HepG2 (cell line): Measurements from ENCODE around the gene ASB16. TPM values are rescaled to one million over a fixed set of nuclear protein-coding genes. Genes with fewer than 3 reads are reported as not detected.

Experiments
- CCDC6 ChIP-seq: sonication (generic); formaldehyde crosslinking; IDR thresholded peaks from 2 replicates; pipeline ENCODE4 v1.8.1; 2022; ENCODE audit warnings: mild to moderate bottlenecking, missing genetic modification reagents, moderate library complexity
- HCFC1 ChIP-seq: fragments of 150-350 bp; IDR thresholded peaks from 2 replicates; pipeline ENCODE4 v1.6.1; 2014; ENCODE audit warnings: low read depth, low read length
- KLF6 ChIP-seq: IDR thresholded peaks from 2 replicates; pipeline ENCODE4 v1.8.0; 2016; ENCODE audit warnings: missing biosample characterization, missing genetic modification reagents
- ZFYVE20 ChIP-seq: sonication (generic); formaldehyde crosslinking; IDR thresholded peaks from 2 replicates; pipeline ENCODE4 v1.8.0; 2023; ENCODE audit warnings: low read depth, mild to moderate bottlenecking, moderate library complexity, missing genetic modification reagents, borderline replicate concordance
- ZNF207 ChIP-seq: fragments of 450-650 bp; IDR thresholded peaks from 2 replicates; pipeline ENCODE4 v1.6.1; 2016; ENCODE audit warnings: antibody characterized with exemption, borderline replicate concordance
- ZNF343 ChIP-seq: sonication (generic); formaldehyde crosslinking; IDR thresholded peaks from 2 replicates; pipeline ENCODE4 v1.4.0; 2020; ENCODE audit warnings: mild to moderate bottlenecking, missing genetic modification reagents
- ZNF430 ChIP-seq: sonication (generic); formaldehyde crosslinking; IDR thresholded peaks from 2 replicates; pipeline ENCODE4 v1.9.0; 2021; ENCODE audit warnings: mild to moderate bottlenecking, missing genetic modification reagents
- ZNF510 ChIP-seq: sonication (generic); formaldehyde crosslinking; IDR thresholded peaks from 2 replicates; pipeline ENCODE4 v1.4.0; 2020; ENCODE audit warnings: low read depth, mild to moderate bottlenecking, missing genetic modification reagents
- ZNF746 ChIP-seq: sonication (generic); formaldehyde crosslinking; IDR thresholded peaks from 2 replicates; pipeline ENCODE4 v1.8.0; 2022; ENCODE audit warnings: mild to moderate bottlenecking, missing genetic modification reagents
- polyA plus RNA-seq, 8 experiments: library from polyadenylated mRNA; depleted of rRNA in 3 of 8; stranded (reverse) in 7 of 8; unstranded in 1 of 8; fragments of >200 nt; fragmentation: Illumina TruSeq in 4 of 8; extraction: Trizol in 4 of 8; gene quantifications; 2 replicates each; pipeline versions ENCODE4 v1.2.1 to v1.2.3, GENCODE V29; 2011 to 2016; ENCODE audit warnings: low read depth in 4 of 8, missing spikeins in 1 of 8, mixed read lengths in 1 of 8; ENCODE audit not compliant: insufficient read depth in 1 of 8
- total RNA-seq, 5 experiments: library from RNA; depleted of rRNA; stranded (reverse); fragments of >200 nt; fragmentation: Illumina TruSeq; extraction: Trizol; gene quantifications; 2 replicates each; pipeline ENCODE4 v1.2.3, GENCODE V29; 2016; ENCODE audit warnings: low read depth in 1 of 5
- TF ChIP-seq, protein P1 (sequence below): sonication (generic); formaldehyde crosslinking; IDR thresholded peaks from 2 replicates; pipeline ENCODE4 v1.5.0; 2020; ENCODE audit warnings: missing genetic modification reagents
- TF ChIP-seq, protein P2 (sequence below): sonication (generic); formaldehyde crosslinking; IDR thresholded peaks from 2 replicates; pipeline ENCODE4 v1.4.0; 2020; ENCODE audit warnings: low read depth, mild to moderate bottlenecking, missing genetic modification reagents
- TF ChIP-seq, protein P3 (sequence below): sonication (generic); formaldehyde crosslinking; IDR thresholded peaks from 2 replicates; pipeline ENCODE4 v1.4.0; 2020; ENCODE audit warnings: mild to moderate bottlenecking, missing genetic modification reagents
- TF ChIP-seq, protein P4 (sequence below): sonication (generic); formaldehyde crosslinking; IDR thresholded peaks from 2 replicates; pipeline ENCODE4 v1.8.1; 2023; ENCODE audit warnings: mild to moderate bottlenecking, missing genetic modification reagents
- TF ChIP-seq, protein P5 (sequence below): sonication (generic); formaldehyde crosslinking; IDR thresholded peaks from 2 replicates; pipeline ENCODE4 v1.4.0; 2020; ENCODE audit warnings: missing genetic modification reagents; ENCODE audit errors: not compliant biosample characterization
- TF ChIP-seq, protein P6 (sequence below): sonication (generic); formaldehyde crosslinking; IDR thresholded peaks from 2 replicates; pipeline ENCODE4 v1.8.0; 2022; ENCODE audit warnings: missing genetic modification reagents, mild to moderate bottlenecking, moderate library complexity, borderline replicate concordance

ASB16 gene
- total and polyA plus RNA-seq, 2 of the 13 experiments (the other 11 are each of a cell fraction or from before 2014, with no cell fraction given), result 0.07 TPM; not detected in 1

DNA sequence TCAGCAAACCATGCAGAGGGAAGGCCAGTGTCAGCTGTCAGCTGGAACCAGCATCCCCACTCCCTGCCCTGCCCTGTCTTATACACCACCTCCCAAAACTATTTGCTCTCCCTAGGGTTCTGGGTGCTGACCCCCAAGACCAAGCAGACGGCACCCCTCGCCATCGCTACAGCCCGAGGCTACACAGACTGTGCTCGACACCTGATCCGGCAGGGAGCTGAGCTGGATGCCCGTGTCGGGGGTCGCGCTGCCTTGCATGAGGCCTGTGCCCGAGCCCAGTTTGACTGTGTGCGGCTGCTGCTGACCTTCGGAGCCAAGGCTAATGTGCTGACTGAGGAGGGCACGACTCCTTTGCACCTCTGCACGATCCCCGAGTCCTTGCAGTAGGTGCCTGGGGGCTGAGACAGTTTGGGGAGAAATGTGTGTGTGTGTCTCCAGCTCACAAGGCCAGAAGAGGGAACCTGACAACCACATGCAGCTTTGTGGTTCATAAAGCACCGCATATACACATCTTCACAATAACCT, 1.5 kb downstream of the ASB16 start (continued):
- TF ChIP-seq, protein P1, sequence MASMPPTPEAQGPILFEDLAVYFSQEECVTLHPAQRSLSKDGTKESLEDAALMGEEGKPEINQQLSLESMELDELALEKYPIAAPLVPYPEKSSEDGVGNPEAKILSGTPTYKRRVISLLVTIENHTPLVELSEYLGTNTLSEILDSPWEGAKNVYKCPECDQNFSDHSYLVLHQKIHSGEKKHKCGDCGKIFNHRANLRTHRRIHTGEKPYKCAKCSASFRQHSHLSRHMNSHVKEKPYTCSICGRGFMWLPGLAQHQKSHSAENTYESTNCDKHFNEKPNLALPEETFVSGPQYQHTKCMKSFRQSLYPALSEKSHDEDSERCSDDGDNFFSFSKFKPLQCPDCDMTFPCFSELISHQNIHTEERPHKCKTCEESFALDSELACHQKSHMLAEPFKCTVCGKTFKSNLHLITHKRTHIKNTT (CRISPR knock-in tag), result no peak
- no peak for TF ChIP-seq HCFC1
- TF ChIP-seq CCDC6 (CRISPR knock-in tag), result no peak
- TF ChIP-seq, protein P2, sequence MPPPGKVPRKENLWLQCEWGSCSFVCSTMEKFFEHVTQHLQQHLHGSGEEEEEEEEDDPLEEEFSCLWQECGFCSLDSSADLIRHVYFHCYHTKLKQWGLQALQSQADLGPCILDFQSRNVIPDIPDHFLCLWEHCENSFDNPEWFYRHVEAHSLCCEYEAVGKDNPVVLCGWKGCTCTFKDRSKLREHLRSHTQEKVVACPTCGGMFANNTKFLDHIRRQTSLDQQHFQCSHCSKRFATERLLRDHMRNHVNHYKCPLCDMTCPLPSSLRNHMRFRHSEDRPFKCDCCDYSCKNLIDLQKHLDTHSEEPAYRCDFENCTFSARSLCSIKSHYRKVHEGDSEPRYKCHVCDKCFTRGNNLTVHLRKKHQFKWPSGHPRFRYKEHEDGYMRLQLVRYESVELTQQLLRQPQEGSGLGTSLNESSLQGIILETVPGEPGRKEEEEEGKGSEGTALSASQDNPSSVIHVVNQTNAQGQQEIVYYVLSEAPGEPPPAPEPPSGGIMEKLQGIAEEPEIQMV (CRISPR knock-in tag), result no peak
- TF ChIP-seq, protein P3, sequence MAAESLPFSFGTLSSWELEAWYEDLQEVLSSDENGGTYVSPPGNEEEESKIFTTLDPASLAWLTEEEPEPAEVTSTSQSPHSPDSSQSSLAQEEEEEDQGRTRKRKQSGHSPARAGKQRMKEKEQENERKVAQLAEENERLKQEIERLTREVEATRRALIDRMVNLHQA (CRISPR knock-in tag), result no peak
- TF ChIP-seq, protein P4, sequence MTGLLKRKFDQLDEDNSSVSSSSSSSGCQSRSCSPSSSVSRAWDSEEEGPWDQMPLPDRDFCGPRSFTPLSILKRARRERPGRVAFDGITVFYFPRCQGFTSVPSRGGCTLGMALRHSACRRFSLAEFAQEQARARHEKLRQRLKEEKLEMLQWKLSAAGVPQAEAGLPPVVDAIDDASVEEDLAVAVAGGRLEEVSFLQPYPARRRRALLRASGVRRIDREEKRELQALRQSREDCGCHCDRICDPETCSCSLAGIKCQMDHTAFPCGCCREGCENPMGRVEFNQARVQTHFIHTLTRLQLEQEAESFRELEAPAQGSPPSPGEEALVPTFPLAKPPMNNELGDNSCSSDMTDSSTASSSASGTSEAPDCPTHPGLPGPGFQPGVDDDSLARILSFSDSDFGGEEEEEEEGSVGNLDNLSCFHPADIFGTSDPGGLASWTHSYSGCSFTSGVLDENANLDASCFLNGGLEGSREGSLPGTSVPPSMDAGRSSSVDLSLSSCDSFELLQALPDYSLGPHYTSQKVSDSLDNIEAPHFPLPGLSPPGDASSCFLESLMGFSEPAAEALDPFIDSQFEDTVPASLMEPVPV (CRISPR knock-in tag), result peak; percentile 65; the same call in 1 of the 2 replicates
- TF ChIP-seq, protein P5, sequence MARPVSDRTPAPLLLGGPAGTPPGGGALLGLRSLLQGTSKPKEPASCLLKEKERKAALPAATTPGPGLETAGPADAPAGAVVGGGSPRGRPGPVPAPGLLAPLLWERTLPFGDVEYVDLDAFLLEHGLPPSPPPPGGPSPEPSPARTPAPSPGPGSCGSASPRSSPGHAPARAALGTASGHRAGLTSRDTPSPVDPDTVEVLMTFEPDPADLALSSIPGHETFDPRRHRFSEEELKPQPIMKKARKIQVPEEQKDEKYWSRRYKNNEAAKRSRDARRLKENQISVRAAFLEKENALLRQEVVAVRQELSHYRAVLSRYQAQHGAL (CRISPR knock-in tag), result no peak
- TF ChIP-seq ZFYVE20 (CRISPR knock-in tag), result no peak
- TF ChIP-seq ZNF510 (CRISPR knock-in tag), result no peak
- TF ChIP-seq ZNF430 (CRISPR knock-in tag), result no peak
- TF ChIP-seq, protein P6, sequence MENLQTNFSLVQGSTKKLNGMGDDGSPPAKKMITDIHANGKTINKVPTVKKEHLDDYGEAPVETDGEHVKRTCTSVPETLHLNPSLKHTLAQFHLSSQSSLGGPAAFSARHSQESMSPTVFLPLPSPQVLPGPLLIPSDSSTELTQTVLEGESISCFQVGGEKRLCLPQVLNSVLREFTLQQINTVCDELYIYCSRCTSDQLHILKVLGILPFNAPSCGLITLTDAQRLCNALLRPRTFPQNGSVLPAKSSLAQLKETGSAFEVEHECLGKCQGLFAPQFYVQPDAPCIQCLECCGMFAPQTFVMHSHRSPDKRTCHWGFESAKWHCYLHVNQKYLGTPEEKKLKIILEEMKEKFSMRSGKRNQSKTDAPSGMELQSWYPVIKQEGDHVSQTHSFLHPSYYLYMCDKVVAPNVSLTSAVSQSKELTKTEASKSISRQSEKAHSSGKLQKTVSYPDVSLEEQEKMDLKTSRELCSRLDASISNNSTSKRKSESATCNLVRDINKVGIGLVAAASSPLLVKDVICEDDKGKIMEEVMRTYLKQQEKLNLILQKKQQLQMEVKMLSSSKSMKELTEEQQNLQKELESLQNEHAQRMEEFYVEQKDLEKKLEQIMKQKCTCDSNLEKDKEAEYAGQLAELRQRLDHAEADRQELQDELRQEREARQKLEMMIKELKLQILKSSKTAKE (CRISPR knock-in tag), result no peak
- TF ChIP-seq ZNF343, result no peak
- no peak for TF ChIP-seq ZNF746
- no peak for TF ChIP-seq ZNF207
- TF ChIP-seq KLF6 (CRISPR knock-in tag), result no peak
